Measurements from ENCODE around the gene SMURF2.

- TF ChIP-seq POLR2AphosphoS5 (IDR thresholded peaks at IDR 0.05; ENCODE audit: low read depth, low read length) (no peak), SIN3A (IDR thresholded peaks at IDR 0.05; ENCODE audit: borderline replicate concordance, insufficient read depth, low read length) (no peak)
Observed at GRCh38 chr17:64500487-64500859, 161.6 kb downstream of the SMURF2 start.
